NB4 (cell line): ENCODE data around the gene SND1.
A peak's percentile ranks its signal among the peaks of the same experiment; 100 is the strongest.

Source experiments
- DNase-seq: peaks from one replicate; pipeline ENCODE4 v3.0.0; 2010; ENCODE audit warnings: low read depth
- H3K4me3 ChIP-seq: one replicate; pipeline ENCODE4 v1.5.1; 2011; ENCODE audit warnings: mild to moderate bottlenecking, low read depth, low read length, moderate library complexity
- MYC ChIP-seq: IDR thresholded peaks from 2 replicates; pipeline ENCODE4 v1.6.1; 2011; ENCODE audit warnings: low read depth, low read length
- POLR2A ChIP-seq: IDR thresholded peaks from 2 replicates; pipeline ENCODE4 v1.6.1; 2011; ENCODE audit warnings: mild to moderate bottlenecking; ENCODE audit not compliant: insufficient read length; ENCODE audit errors: extremely low read depth
- TF ChIP-seq, protein P1 (sequence below): IDR thresholded peaks from one replicate; pipeline ENCODE4 v1.5.1; 2012; ENCODE audit warnings: low read depth, low read length
- TF ChIP-seq, protein P2 (sequence below): IDR thresholded peaks from 2 replicates; pipeline ENCODE4 v1.6.1; 2011; ENCODE audit warnings: low read depth, low read length

Gene SND1

DNA sequence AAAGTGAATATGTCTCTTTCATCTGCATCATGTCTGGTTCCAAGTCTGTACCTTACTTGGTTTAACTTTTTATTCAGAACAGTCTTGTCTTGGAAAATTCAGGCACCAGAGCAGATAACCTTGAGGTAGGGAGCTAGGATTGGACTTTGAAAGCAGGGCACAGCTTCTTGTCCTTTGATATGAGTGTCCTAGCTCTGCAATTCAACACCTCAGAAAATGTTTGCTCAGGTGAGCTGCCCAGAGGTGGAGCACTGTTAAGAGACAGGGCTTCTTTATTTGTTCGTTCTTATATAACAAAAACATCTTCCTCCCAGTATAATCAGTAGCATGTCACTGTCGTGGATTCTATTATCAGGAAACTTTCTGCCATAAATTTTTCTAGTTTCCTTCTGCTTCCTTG, 260.9 kb downstream of the SND1 start:
- DNase-seq = no peak
- TF ChIP-seq, protein P1, sequence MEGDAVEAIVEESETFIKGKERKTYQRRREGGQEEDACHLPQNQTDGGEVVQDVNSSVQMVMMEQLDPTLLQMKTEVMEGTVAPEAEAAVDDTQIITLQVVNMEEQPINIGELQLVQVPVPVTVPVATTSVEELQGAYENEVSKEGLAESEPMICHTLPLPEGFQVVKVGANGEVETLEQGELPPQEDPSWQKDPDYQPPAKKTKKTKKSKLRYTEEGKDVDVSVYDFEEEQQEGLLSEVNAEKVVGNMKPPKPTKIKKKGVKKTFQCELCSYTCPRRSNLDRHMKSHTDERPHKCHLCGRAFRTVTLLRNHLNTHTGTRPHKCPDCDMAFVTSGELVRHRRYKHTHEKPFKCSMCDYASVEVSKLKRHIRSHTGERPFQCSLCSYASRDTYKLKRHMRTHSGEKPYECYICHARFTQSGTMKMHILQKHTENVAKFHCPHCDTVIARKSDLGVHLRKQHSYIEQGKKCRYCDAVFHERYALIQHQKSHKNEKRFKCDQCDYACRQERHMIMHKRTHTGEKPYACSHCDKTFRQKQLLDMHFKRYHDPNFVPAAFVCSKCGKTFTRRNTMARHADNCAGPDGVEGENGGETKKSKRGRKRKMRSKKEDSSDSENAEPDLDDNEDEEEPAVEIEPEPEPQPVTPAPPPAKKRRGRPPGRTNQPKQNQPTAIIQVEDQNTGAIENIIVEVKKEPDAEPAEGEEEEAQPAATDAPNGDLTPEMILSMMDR = no peak
- no peak for TF ChIP-seq MYC
- TF ChIP-seq, protein P2, sequence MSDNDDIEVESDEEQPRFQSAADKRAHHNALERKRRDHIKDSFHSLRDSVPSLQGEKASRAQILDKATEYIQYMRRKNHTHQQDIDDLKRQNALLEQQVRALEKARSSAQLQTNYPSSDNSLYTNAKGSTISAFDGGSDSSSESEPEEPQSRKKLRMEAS = no peak
- no peak for TF ChIP-seq POLR2A
- no peak overlapping the region for H3K4me3 ChIP-seq

DNA sequence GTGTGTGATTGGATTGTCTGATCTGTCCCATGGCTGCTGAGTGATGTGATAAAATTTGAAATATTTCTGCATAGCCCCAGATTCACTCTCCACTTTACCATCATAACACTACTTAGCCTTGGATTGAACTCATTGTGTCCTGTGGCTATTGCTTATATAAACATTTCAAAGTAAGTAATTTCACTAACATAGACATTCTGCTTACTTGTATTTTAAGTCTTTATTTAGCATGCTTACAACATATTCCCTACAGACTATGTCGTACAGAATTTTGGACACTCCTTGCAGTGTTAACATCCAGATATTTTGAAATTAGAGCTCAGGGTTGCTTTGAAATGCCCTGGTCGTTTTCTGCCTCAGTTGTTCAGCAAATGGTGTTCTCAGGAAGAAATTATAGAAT, 261.7 kb downstream of the SND1 start:
- no peak for DNase-seq

DNA sequence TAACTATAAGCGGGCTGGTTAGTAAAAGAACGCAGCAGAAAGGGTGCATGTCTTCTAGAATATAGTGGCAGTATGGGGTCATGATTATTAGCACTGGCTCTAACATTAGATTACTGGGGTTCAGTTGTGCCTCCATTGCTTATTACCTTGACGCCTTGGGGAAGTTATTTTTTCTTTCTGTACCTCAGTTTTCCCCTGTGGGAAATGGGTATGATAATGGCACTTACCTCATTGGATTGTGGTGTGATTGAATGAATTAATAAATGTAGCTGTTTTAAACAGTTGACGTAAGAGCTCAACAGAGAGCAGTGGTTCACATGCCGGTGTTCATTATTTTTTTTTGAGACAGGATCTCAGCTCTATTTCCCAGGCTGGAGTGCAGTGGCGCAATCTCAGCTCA, 262.7 kb downstream of the SND1 start:
- DNase-seq = no peak
- no peak overlapping the region for H3K4me3 ChIP-seq
- TF ChIP-seq MYC (no peak), POLR2A (no peak)
- TF ChIP-seq, protein P2 = no peak
- TF ChIP-seq, protein P1 = no peak

More for the DNA sequence above, 261.7 kb downstream of the SND1 start:
- TF ChIP-seq, protein P1 = no peak
- TF ChIP-seq MYC = no peak
- H3K4me3 ChIP-seq = no peak overlapping the region

DNA sequence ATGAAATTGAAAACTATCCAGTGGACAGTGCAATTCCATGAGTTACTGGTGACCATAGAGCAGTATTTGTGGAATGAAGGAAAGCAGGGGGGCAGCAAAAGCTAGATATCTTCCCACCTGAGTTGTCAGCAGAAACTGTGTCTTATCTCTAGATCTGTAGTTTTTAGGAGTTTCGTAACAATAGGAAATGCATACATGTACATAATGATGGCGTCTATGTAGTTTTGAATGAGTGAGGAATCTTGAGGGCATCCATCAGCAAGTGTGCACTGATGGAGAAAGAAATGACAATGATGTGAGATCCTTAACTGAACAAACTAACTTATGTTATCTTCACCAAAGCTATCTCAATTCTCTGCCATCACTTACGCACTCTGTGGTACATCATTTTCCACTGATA, 264.7 kb downstream of the SND1 start:
- H3K4me3 ChIP-seq = no peak overlapping the region
- no peak for TF ChIP-seq MYC
- TF ChIP-seq, protein P2 = no peak
- TF ChIP-seq, protein P1 = no peak
- no peak for TF ChIP-seq POLR2A
- DNase-seq = peak; percentile 20

GRCh38 chr7:127918130-127918529, 266.1 kb downstream of the SND1 start:
- TF ChIP-seq, protein P1 = no peak
- TF ChIP-seq POLR2A (no peak), MYC (no peak)
- TF ChIP-seq, protein P2 = no peak
- H3K4me3 ChIP-seq = no peak overlapping the region
- no peak for DNase-seq

DNA sequence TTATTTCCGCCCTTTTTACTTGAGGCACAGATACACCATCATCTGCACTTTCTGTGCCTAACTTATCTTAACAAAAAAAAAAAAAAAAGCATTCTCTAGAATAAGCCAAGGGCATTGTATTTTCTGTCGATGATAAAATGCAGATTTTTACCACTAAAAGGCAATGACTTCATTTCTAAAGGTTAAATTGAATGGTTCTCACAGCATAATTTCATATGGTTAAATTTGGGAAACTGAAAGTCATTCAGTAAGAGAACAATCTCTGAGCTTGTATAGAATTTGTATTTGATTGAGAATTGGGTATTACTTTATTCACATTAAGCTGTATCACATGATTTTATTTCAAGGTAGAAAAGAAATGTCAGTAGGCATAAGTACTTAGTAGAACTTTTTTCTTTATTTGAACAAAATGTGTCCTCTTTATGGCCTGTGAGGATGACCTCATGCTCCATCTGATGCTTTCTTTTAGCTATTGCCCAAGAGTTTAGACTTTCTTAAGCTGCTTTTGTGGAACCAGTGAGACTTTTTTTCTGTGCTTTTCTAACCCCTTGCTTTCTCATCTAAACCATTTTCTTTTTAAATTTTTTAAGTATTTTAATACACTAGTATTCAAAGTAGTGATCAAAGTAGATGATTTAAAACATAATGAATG, 268.9 kb downstream of the SND1 start:
- no peak overlapping the region for H3K4me3 ChIP-seq
- TF ChIP-seq, protein P1 = no peak
- TF ChIP-seq, protein P2 = no peak
- TF ChIP-seq POLR2A (no peak), MYC (no peak)
- DNase-seq = peak; percentile 33
